Type B pancreatic cell (in vitro differentiated cells): Measurements from ENCODE around the gene GPR158. TPM values are rescaled to one million over a fixed set of nuclear protein-coding genes. Genes with fewer than 3 reads are reported as not detected.

ENCODE experiments used
- DNase-seq: peaks from one replicate; pipeline ENCODE4 v3.0.0; 2021; ENCODE audit warnings: mixed read lengths; ENCODE audit not compliant: unreplicated experiment; ENCODE audit errors: extremely low spot score
- H3K27ac Mint-ChIP-seq: 2 replicates; pipeline ENCODE4 v1.8.0; 2021; ENCODE audit warnings: mild to moderate bottlenecking, mixed read lengths
- H3K27me3 Mint-ChIP-seq: 2 replicates; pipeline ENCODE4 v1.8.0; 2021; ENCODE audit warnings: mixed read lengths
- H3K36me3 Mint-ChIP-seq: 2 replicates; pipeline ENCODE4 v1.8.0; 2021; ENCODE audit warnings: mixed read lengths
- H3K4me1 Mint-ChIP-seq: one replicate; pipeline ENCODE4 v1.8.0; 2021; ENCODE audit warnings: mixed read lengths; ENCODE audit not compliant: unreplicated experiment
- H3K4me3 Mint-ChIP-seq: 2 replicates; pipeline ENCODE4 v1.8.0; 2021; ENCODE audit warnings: mild to moderate bottlenecking, mixed read lengths
- H3K9me3 Mint-ChIP-seq: 2 replicates; pipeline ENCODE4 v1.8.0; 2021; ENCODE audit warnings: mixed read lengths
- CTCF ChIP-seq: fragments of 200-600 bp; sonication (generic); conservative IDR thresholded peaks from 2 replicates; pipeline ENCODE4 v1.5.0; 2021; ENCODE audit warnings: antibody characterized with exemption, mild to moderate bottlenecking
- total RNA-seq: library from RNA; stranded (reverse); gene quantifications from 2 replicates; pipeline ENCODE4 v1.2.1, GENCODE V29; 2021; ENCODE audit warnings: low replicate concordance

Gene GPR158
- total RNA-seq, 1 donor from 2014 or later = 3.6 TPM

- Mint-ChIP-seq H3K4me1 (no peaks in the 10 kb centered on the region), H3K9me3 (no peaks in the 10 kb centered on the region), H3K36me3 (no peaks in the 10 kb centered on the region), H3K27ac (no peak overlapping the region), H3K27me3 (no peaks in the 10 kb centered on the region), H3K4me3 (no peak overlapping the region)
- no peak for TF ChIP-seq CTCF
- no peak for DNase-seq
These were observed 89.1 kb downstream of the GPR158 start for GRCh38 chr10:25263931-25264330.

- H3K4me1 Mint-ChIP-seq = no peaks in the 10 kb centered on the region
- no peak for TF ChIP-seq CTCF
- H3K4me3 Mint-ChIP-seq = no peak overlapping the region
- peaks cover 3% of the 10 kb centered on the region for H3K27me3 Mint-ChIP-seq
- H3K36me3 Mint-ChIP-seq = no peaks in the 10 kb centered on the region
- H3K27ac Mint-ChIP-seq = no peak overlapping the region
- DNase-seq = no peak
- no peaks in the 10 kb centered on the region for H3K9me3 Mint-ChIP-seq
These were observed 103.4 kb downstream of the GPR158 start for GRCh38 chr10:25278180-25278579.

GRCh38 chr10:25280076-25280475 lies 105.3 kb downstream of the GPR158 start:
- no peak for TF ChIP-seq CTCF
- Mint-ChIP-seq H3K9me3 (no peaks in the 10 kb centered on the region), H3K27me3 (peaks cover 3% of the 10 kb centered on the region), H3K36me3 (no peaks in the 10 kb centered on the region), H3K4me3 (no peak overlapping the region), H3K27ac (no peak overlapping the region), H3K4me1 (no peaks in the 10 kb centered on the region)
- no peak for DNase-seq

GRCh38 chr10:25280573-25280972 lies 105.8 kb downstream of the GPR158 start:
- H3K4me3 Mint-ChIP-seq = no peak overlapping the region
- no peak for TF ChIP-seq CTCF
- peaks cover under 1% of the 10 kb centered on the region for H3K9me3 Mint-ChIP-seq

GRCh38 chr10:25285809-25286208 lies 111.0 kb downstream of the GPR158 start:
- H3K9me3 Mint-ChIP-seq = peaks cover 7% of the 10 kb centered on the region
- H3K4me3 Mint-ChIP-seq = no peak overlapping the region
- H3K27ac Mint-ChIP-seq = no peak overlapping the region
- peaks cover 3% of the 10 kb centered on the region for H3K27me3 Mint-ChIP-seq
- no peaks in the 10 kb centered on the region for H3K4me1 Mint-ChIP-seq
- TF ChIP-seq CTCF = no peak
- DNase-seq = no peak
- H3K36me3 Mint-ChIP-seq = no peaks in the 10 kb centered on the region

More at GRCh38 chr10:25280573-25280972, 105.8 kb downstream of the GPR158 start:
- Mint-ChIP-seq H3K27me3 (peaks cover 3% of the 10 kb centered on the region), H3K4me1 (no peaks in the 10 kb centered on the region), H3K36me3 (no peaks in the 10 kb centered on the region), H3K27ac (no peak overlapping the region)
- no peak for DNase-seq

- H3K36me3 Mint-ChIP-seq = no peaks in the 10 kb centered on the region
- no peak for TF ChIP-seq CTCF
- no peak overlapping the region for H3K4me3 Mint-ChIP-seq
- no peak overlapping the region for H3K27ac Mint-ChIP-seq
- peaks cover 7% of the 10 kb centered on the region for H3K9me3 Mint-ChIP-seq
- no peaks in the 10 kb centered on the region for H3K27me3 Mint-ChIP-seq
- no peak for DNase-seq
- H3K4me1 Mint-ChIP-seq = no peaks in the 10 kb centered on the region
These were observed 113.4 kb downstream of the GPR158 start for GRCh38 chr10:25288181-25288580.
